ENCODE data around the gene ACR. TPM values are rescaled to one million over a fixed set of nuclear protein-coding genes. Genes with fewer than 3 reads are reported as not detected.

The ACR gene
- total and polyA plus RNA-seq, 2 of the 13 experiments (the other 11 are each of a cell fraction or from before 2014, with no cell fraction given) = 0.15 TPM; not detected in 1

DNA sequence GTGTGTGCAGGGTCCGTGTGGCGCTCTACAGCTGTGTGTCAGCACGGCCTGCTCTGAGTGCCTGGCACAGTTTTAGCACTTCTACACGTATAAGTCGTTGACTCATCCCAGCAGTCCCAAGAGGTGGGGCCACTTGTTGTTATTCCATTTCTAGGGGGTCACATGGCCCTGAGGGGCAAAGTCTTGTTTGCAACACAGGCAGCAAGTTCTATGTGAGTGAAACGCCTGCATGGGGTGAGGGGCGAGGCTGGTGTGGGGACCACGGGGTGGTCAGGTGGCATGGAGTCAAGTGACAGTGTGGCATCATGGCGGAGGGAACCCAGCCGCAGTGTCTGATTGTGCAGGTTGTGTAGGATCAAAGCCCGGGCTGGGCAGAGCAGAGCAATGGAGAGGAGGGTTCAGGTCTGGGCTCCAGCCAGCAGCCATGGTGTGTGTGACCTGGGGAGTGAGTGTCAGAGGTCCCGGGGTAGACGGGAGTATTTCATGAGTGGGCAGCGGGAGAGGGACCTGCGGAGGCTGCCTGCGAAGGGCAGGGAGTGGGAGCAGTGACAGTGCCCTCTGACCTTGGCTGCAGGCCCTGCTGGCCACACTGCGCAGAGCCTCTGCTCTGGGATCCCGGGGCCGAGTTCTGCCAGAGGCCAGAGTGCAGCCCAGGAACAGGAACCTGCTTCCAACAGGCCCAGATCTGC is 37.5 kb upstream of the ACR start (continued):
- TF ChIP-seq, protein P1, sequence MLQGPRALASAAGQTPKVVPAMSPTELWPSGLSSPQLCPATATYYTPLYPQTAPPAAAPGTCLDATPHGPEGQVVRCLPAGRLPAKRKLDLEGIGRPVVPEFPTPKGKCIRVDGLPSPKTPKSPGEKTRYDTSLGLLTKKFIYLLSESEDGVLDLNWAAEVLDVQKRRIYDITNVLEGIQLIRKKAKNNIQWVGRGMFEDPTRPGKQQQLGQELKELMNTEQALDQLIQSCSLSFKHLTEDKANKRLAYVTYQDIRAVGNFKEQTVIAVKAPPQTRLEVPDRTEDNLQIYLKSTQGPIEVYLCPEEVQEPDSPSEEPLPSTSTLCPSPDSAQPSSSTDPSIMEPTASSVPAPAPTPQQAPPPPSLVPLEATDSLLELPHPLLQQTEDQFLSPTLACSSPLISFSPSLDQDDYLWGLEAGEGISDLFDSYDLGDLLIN (CRISPR knock-in tag; IDR thresholded peaks at IDR 0.05; ENCODE audit: borderline replicate concordance) = no peak
- TF ChIP-seq, protein P2, sequence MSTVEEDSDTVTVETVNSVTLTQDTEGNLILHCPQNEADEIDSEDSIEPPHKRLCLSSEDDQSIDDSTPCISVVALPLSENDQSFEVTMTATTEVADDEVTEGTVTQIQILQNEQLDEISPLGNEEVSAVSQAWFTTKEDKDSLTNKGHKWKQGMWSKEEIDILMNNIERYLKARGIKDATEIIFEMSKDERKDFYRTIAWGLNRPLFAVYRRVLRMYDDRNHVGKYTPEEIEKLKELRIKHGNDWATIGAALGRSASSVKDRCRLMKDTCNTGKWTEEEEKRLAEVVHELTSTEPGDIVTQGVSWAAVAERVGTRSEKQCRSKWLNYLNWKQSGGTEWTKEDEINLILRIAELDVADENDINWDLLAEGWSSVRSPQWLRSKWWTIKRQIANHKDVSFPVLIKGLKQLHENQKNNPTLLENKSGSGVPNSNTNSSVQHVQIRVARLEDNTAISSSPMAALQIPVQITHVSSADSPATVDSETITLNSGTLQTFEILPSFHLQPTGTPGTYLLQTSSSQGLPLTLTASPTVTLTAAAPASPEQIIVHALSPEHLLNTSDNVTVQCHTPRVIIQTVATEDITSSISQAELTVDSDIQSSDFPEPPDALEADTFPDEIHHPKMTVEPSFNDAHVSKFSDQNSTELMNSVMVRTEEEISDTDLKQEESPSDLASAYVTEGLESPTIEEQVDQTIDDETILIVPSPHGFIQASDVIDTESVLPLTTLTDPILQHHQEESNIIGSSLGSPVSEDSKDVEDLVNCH (CRISPR knock-in tag; IDR thresholded peaks at IDR 0.05) = no peak
- TF ChIP-seq ZFP90 (CRISPR knock-in tag; IDR thresholded peaks at IDR 0.05; ENCODE audit: borderline replicate concordance) (no peak; the same call in none of the 2 replicates), DMAP1 (CRISPR knock-in tag; IDR thresholded peaks at IDR 0.05) (peak; percentile 95), SRF (IDR thresholded peaks at IDR 0.05; ENCODE audit: low read depth, low read length) (0 out of 2 replicates have a peak, but pooled peaks have one; percentile 32), MATR3 (CRISPR knock-in tag; IDR thresholded peaks at IDR 0.05) (no peak), ZNF883 (CRISPR knock-in tag; IDR thresholded peaks at IDR 0.05; ENCODE audit: not compliant biosample characterization) (no peak), SSRP1 (CRISPR knock-in tag; IDR thresholded peaks at IDR 0.05) (no peak), MBD4 (IDR thresholded peaks at IDR 0.05; ENCODE audit: borderline replicate concordance, low read length) (no peak), NFYB (CRISPR knock-in tag; IDR thresholded peaks at IDR 0.05) (no peak), AGO2 (optimal IDR thresholded peaks at IDR 0.05; ENCODE audit: low read depth, low read length) (peak; percentile 60), ZNF329 (CRISPR knock-in tag; IDR thresholded peaks at IDR 0.05; ENCODE audit: low read depth) (no peak), HES4 (CRISPR knock-in tag; IDR thresholded peaks at IDR 0.05; ENCODE audit: borderline replicate concordance) (peak; percentile 61), ZFP36L1 (CRISPR knock-in tag; IDR thresholded peaks at IDR 0.05) (0 out of 2 replicates have a peak, but pooled peaks have one; percentile 15)
- TF ChIP-seq, protein P3, sequence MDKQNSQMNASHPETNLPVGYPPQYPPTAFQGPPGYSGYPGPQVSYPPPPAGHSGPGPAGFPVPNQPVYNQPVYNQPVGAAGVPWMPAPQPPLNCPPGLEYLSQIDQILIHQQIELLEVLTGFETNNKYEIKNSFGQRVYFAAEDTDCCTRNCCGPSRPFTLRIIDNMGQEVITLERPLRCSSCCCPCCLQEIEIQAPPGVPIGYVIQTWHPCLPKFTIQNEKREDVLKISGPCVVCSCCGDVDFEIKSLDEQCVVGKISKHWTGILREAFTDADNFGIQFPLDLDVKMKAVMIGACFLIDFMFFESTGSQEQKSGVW (CRISPR knock-in tag; IDR thresholded peaks at IDR 0.05; ENCODE audit: borderline replicate concordance) = no peak
- TF ChIP-seq, protein P4, sequence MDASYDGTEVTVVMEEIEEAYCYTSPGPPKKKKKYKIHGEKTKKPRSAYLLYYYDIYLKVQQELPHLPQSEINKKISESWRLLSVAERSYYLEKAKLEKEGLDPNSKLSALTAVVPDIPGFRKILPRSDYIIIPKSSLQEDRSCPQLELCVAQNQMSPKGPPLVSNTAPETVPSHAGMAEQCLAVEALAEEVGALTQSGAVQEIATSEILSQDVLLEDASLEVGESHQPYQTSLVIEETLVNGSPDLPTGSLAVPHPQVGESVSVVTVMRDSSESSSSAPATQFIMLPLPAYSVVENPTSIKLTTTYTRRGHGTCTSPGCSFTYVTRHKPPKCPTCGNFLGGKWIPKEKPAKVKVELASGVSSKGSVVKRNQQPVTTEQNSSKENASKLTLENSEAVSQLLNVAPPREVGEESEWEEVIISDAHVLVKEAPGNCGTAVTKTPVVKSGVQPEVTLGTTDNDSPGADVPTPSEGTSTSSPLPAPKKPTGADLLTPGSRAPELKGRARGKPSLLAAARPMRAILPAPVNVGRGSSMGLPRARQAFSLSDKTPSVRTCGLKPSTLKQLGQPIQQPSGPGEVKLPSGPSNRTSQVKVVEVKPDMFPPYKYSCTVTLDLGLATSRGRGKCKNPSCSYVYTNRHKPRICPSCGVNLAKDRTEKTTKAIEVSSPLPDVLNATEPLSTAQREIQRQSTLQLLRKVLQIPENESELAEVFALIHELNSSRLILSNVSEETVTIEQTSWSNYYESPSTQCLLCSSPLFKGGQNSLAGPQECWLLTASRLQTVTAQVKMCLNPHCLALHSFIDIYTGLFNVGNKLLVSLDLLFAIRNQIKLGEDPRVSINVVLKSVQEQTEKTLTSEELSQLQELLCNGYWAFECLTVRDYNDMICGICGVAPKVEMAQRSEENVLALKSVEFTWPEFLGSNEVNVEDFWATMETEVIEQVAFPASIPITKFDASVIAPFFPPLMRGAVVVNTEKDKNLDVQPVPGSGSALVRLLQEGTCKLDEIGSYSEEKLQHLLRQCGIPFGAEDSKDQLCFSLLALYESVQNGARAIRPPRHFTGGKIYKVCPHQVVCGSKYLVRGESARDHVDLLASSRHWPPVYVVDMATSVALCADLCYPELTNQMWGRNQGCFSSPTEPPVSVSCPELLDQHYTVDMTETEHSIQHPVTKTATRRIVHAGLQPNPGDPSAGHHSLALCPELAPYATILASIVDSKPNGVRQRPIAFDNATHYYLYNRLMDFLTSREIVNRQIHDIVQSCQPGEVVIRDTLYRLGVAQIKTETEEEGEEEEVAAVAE (CRISPR knock-in tag; IDR thresholded peaks at IDR 0.05; ENCODE audit: borderline replicate concordance) = peak; percentile 78

All from HepG2 (cell line).